Activated naive CD4-positive, alpha-beta T cell treated with Interleukin-2 at 50 U/mL for 16 hours (primary cell): Measurements from ENCODE around the gene USP7.
"Not testable (repeated sequence)": the region's sequence is repeated elsewhere in the genome, so short reads cannot be mapped to it uniquely, and the experiment has no call there.

ENCODE experiments used
- DNase-seq: peaks from one replicate; pipeline ENCODE4 v3.0.0-alpha.2; 2020

The USP7 gene

GRCh38 chr16:8963821-8964441 is at the start of gene USP7:
USP7 (minus strand) TSS chr16:8963906; CDS start chr16:8963285, 621 bp downstream.
- peak; percentile 93 for DNase-seq

GRCh38 chr16:9013508-9013864 is 49.8 kb upstream of the USP7 start:
- no peak for DNase-seq

GRCh38 chr16:9012848-9013507 is 49.3 kb upstream of the USP7 start:
- DNase-seq = no peak

GRCh38 chr16:9012330-9012729 is 48.6 kb upstream of the USP7 start:
- DNase-seq = no peak

- DNase-seq = peak; percentile 73
Measured at GRCh38 chr16:9008601-9009260, 45.0 kb upstream of the USP7 start.

GRCh38 chr16:9007177-9007794 is 43.6 kb upstream of the USP7 start:
- DNase-seq = no peak

- DNase-seq = no peak
Measured at GRCh38 chr16:9004183-9004582, 40.5 kb upstream of the USP7 start.

GRCh38 chr16:9003763-9004162 is 40.1 kb upstream of the USP7 start:
- no peak for DNase-seq

GRCh38 chr16:9003322-9003721 is 39.6 kb upstream of the USP7 start:
- no peak for DNase-seq

- no peak for DNase-seq
Measured at GRCh38 chr16:9002042-9002441, 38.3 kb upstream of the USP7 start.

- DNase-seq = no peak
Measured at GRCh38 chr16:9000664-9001063, 37.0 kb upstream of the USP7 start.

- DNase-seq = no peak
Measured at GRCh38 chr16:8999800-9000199, 36.1 kb upstream of the USP7 start.

- no peak for DNase-seq
Measured at GRCh38 chr16:8998108-8998507, 34.4 kb upstream of the USP7 start.

- no peak for DNase-seq
Measured at GRCh38 chr16:8996891-8997290, 33.2 kb upstream of the USP7 start.

GRCh38 chr16:8990445-8990844 is 26.7 kb upstream of the USP7 start:
- DNase-seq = no peak

- no peak for DNase-seq
Measured at GRCh38 chr16:8989099-8989878, 25.6 kb upstream of the USP7 start.

- no peak for DNase-seq
Measured at GRCh38 chr16:8986818-8987191, 23.1 kb upstream of the USP7 start.

GRCh38 chr16:8986111-8986510 is 22.4 kb upstream of the USP7 start:
- no peak for DNase-seq

- DNase-seq = no peak
Measured at GRCh38 chr16:8982816-8983215, 19.1 kb upstream of the USP7 start.

- DNase-seq = not testable (repeated sequence)
Measured at GRCh38 chr16:8981901-8982300, 18.2 kb upstream of the USP7 start.

GRCh38 chr16:8976189-8976588 is 12.5 kb upstream of the USP7 start:
- not testable (repeated sequence) for DNase-seq

GRCh38 chr16:8975039-8975438 is 11.3 kb upstream of the USP7 start:
- no peak for DNase-seq
